HG02798 (cell line): ENCODE data around the gene CCDC141.
"Not testable (repeated sequence)": the region's sequence is repeated elsewhere in the genome, so short reads cannot be mapped to it uniquely, and the experiment has no call there.

Experiments
- ATAC-seq: cut with Tn5 transposase; IDR thresholded peaks from one replicate; pipeline ENCODE4 v1.9.1; 2021; ENCODE audit warnings: mild to moderate bottlenecking; ENCODE audit not compliant: unreplicated experiment, poor library complexity

Gene CCDC141

GRCh38 chr2:179049546-179050311 lies at the start of gene CCDC141:
TSS of gene CCDC141 (minus strand) at chr2:179050137. CDS start at chr2:179049941, 196 bp downstream.
- ATAC-seq, result peak; percentile 70

GRCh38 chr2:179098080-179098689 lies 48.2 kb upstream of the CCDC141 start:
- peak; percentile 40 for ATAC-seq

- ATAC-seq, result no peak
Observed at GRCh38 chr2:179097131-179097530, 47.2 kb upstream of the CCDC141 start.

GRCh38 chr2:179096090-179096489 lies 46.2 kb upstream of the CCDC141 start:
- ATAC-seq, result peak; percentile 96

- not testable (repeated sequence) for ATAC-seq
Observed at GRCh38 chr2:179092912-179093311, 43.0 kb upstream of the CCDC141 start.

GRCh38 chr2:179082697-179083096 lies 32.8 kb upstream of the CCDC141 start:
- ATAC-seq, result no peak

- ATAC-seq, result no peak
Observed at GRCh38 chr2:179081954-179082353, 32.0 kb upstream of the CCDC141 start.

GRCh38 chr2:179072527-179072926 lies 22.6 kb upstream of the CCDC141 start:
- ATAC-seq, result no peak

- no peak for ATAC-seq
Observed at GRCh38 chr2:179071810-179072355, 21.9 kb upstream of the CCDC141 start.

GRCh38 chr2:179070895-179071294 lies 21.0 kb upstream of the CCDC141 start:
- no peak for ATAC-seq

GRCh38 chr2:179069685-179070084 lies 19.7 kb upstream of the CCDC141 start:
- ATAC-seq, result no peak

- no peak for ATAC-seq
Observed at GRCh38 chr2:179068991-179069643, 19.2 kb upstream of the CCDC141 start.

GRCh38 chr2:179059026-179059700 lies 9.2 kb upstream of the CCDC141 start:
- peak; percentile 78 for ATAC-seq

GRCh38 chr2:179057737-179058136 lies 7.8 kb upstream of the CCDC141 start:
- ATAC-seq, result no peak

- ATAC-seq, result not testable (repeated sequence)
Observed at GRCh38 chr2:179053568-179053967, 3.6 kb upstream of the CCDC141 start.

GRCh38 chr2:179051250-179051649 lies 1.3 kb upstream of the CCDC141 start:
- no peak for ATAC-seq

GRCh38 chr2:179050755-179051154 lies 818 bp upstream of the CCDC141 start:
- ATAC-seq, result no peak

- ATAC-seq, result peak; percentile 49
Observed at GRCh38 chr2:179049203-179049545, 763 bp downstream of the CCDC141 start.

GRCh38 chr2:179048099-179048498 lies 1.8 kb downstream of the CCDC141 start:
- no peak for ATAC-seq

- ATAC-seq, result not testable (repeated sequence)
Observed at GRCh38 chr2:179045602-179046001, 4.3 kb downstream of the CCDC141 start.

GRCh38 chr2:179044500-179044899 lies 5.4 kb downstream of the CCDC141 start:
- no peak for ATAC-seq
